Loucy (cell line): ENCODE measurements around the gene SLC27A4.

Experiments
- H2AFZ ChIP-seq: fragments of 200-600 bp; sonication (generic); 2 replicates; pipeline ENCODE4 v1.6.0; 2016; ENCODE audit warnings: antibody characterized with exemption, mild to moderate bottlenecking, low read length, moderate library complexity
- H3F3A ChIP-seq: fragments of 200-600 bp; 2 replicates; pipeline ENCODE4 v1.6.0; 2016; ENCODE audit warnings: antibody characterized with exemption, low read depth, mild to moderate bottlenecking
- H3K27me3 ChIP-seq: fragments of 200-600 bp; sonication (generic); 2 replicates; pipeline ENCODE4 v1.6.1; 2014; ENCODE audit warnings: low read length, mild to moderate bottlenecking; ENCODE audit not compliant: insufficient read depth, poor library complexity, severe bottlenecking
- H3K36me3 ChIP-seq: fragments of 200-600 bp; sonication (generic); 2 replicates; pipeline ENCODE4 v1.6.1; 2016; ENCODE audit warnings: low read length; ENCODE audit not compliant: insufficient read depth
- H3K4me1 ChIP-seq: fragments of 200-600 bp; sonication (generic); 2 replicates; pipeline ENCODE4 v1.5.1; 2014; ENCODE audit warnings: low read length, mild to moderate bottlenecking; ENCODE audit not compliant: insufficient read depth, poor library complexity, severe bottlenecking
- H3K4me2 ChIP-seq: fragments of 200-600 bp; sonication (generic); 2 replicates; pipeline ENCODE4 v1.6.0; 2014; ENCODE audit warnings: antibody characterized with exemption, low read length, low read depth, mild to moderate bottlenecking; ENCODE audit not compliant: poor library complexity, severe bottlenecking
- H3K4me3 ChIP-seq: fragments of 200-600 bp; sonication (generic); 2 replicates; pipeline ENCODE4 v1.5.1; 2014; ENCODE audit warnings: low read length, mild to moderate bottlenecking, mixed read lengths; ENCODE audit not compliant: poor library complexity, severe bottlenecking
- H3K79me2 ChIP-seq: fragments of 200-600 bp; sonication (generic); 2 replicates; pipeline ENCODE4 v1.6.1; 2014; ENCODE audit warnings: low read length; ENCODE audit not compliant: insufficient read depth
- H3K9ac ChIP-seq: fragments of 200-600 bp; sonication (generic); 2 replicates; pipeline ENCODE4 v1.6.0; 2014; ENCODE audit warnings: mild to moderate bottlenecking, low read depth, low read length, moderate library complexity; ENCODE audit not compliant: poor library complexity, severe bottlenecking
- H3K9me2 ChIP-seq: fragments of 200-600 bp; sonication (generic); replicated peaks from 2 replicates; pipeline ENCODE4 v1.6.1; 2016; ENCODE audit warnings: low read depth, low read length, mixed read lengths
- H3K9me3 ChIP-seq: fragments of 200-600 bp; sonication (generic); 2 replicates; pipeline ENCODE4 v1.6.1; 2014; ENCODE audit warnings: mild to moderate bottlenecking, antibody characterized with exemption, low read length, low read depth; ENCODE audit not compliant: insufficient read depth
- H4K20me1 ChIP-seq: fragments of 200-600 bp; sonication (generic); 2 replicates; pipeline ENCODE4 v1.6.0; 2014; ENCODE audit warnings: antibody characterized with exemption, low read length, mild to moderate bottlenecking; ENCODE audit not compliant: insufficient read depth, poor library complexity, severe bottlenecking
- EZH2phosphoT487 ChIP-seq: fragments of 200-600 bp; IDR thresholded peaks from 2 replicates; pipeline ENCODE4 v1.6.1; 2018; ENCODE audit warnings: antibody characterized with exemption, mild to moderate bottlenecking, moderate library complexity, borderline replicate concordance
- TF ChIP-seq, protein P1 (sequence below): fragments of 200-600 bp; sonication (generic); conservative IDR thresholded peaks from 2 replicates; pipeline ENCODE4 v1.5.1; 2014; ENCODE audit warnings: mild to moderate bottlenecking, antibody characterized with exemption, low read length

Gene SLC27A4

DNA sequence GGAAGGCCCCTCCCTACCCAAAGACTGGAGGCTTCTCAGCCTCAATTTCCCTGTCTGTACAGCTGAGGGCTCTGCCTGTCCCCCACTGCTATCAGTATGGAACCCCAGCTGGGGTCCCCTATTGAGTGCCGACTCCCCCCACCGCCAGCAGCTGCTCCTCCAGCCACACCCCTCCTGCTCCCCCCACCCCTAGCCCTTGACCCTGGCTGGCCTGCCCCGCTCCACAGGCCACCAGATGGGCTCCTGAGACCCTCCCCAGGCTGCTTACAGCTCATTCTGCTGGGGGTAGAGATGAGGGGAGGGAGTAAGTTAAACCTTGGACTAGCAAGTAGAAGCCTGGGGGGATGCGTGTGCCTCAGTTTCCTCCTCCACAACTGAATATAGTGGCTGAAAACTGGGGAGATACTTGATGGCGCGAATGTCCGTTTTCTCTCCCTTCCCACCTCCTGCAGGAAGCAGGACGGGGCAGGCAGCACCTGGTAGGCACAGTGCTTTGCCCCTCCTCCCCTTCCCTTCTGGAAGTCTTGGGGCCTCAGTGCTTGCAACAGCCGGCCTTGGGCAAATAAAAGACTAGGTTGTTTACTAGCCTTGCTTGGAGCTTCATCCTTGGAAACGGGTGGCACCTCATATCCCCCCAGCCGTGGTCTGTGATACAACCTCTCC, 50.0 kb downstream of the SLC27A4 start:
- H3K79me2 ChIP-seq = no peaks in the 10 kb centered on the region
- no peaks in the 10 kb centered on the region for H3F3A ChIP-seq
- no peaks in the 10 kb centered on the region for H3K9me2 ChIP-seq
- no peaks in the 10 kb centered on the region for H3K27me3 ChIP-seq
- peaks cover 48% of the 10 kb centered on the region; the same call in 1 of the 2 replicates for H3K36me3 ChIP-seq
- H2AFZ ChIP-seq = no peak overlapping the region
- no peak overlapping the region for H3K4me2 ChIP-seq
- no peaks in the 10 kb centered on the region for H4K20me1 ChIP-seq
- no peak overlapping the region for H3K9ac ChIP-seq
- H3K9me3 ChIP-seq = no peaks in the 10 kb centered on the region
- H3K4me3 ChIP-seq = no peak overlapping the region
- TF ChIP-seq EZH2phosphoT487 = no peak
- TF ChIP-seq, protein P1, sequence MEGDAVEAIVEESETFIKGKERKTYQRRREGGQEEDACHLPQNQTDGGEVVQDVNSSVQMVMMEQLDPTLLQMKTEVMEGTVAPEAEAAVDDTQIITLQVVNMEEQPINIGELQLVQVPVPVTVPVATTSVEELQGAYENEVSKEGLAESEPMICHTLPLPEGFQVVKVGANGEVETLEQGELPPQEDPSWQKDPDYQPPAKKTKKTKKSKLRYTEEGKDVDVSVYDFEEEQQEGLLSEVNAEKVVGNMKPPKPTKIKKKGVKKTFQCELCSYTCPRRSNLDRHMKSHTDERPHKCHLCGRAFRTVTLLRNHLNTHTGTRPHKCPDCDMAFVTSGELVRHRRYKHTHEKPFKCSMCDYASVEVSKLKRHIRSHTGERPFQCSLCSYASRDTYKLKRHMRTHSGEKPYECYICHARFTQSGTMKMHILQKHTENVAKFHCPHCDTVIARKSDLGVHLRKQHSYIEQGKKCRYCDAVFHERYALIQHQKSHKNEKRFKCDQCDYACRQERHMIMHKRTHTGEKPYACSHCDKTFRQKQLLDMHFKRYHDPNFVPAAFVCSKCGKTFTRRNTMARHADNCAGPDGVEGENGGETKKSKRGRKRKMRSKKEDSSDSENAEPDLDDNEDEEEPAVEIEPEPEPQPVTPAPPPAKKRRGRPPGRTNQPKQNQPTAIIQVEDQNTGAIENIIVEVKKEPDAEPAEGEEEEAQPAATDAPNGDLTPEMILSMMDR = no peak
- no peaks in the 10 kb centered on the region for H3K4me1 ChIP-seq

DNA sequence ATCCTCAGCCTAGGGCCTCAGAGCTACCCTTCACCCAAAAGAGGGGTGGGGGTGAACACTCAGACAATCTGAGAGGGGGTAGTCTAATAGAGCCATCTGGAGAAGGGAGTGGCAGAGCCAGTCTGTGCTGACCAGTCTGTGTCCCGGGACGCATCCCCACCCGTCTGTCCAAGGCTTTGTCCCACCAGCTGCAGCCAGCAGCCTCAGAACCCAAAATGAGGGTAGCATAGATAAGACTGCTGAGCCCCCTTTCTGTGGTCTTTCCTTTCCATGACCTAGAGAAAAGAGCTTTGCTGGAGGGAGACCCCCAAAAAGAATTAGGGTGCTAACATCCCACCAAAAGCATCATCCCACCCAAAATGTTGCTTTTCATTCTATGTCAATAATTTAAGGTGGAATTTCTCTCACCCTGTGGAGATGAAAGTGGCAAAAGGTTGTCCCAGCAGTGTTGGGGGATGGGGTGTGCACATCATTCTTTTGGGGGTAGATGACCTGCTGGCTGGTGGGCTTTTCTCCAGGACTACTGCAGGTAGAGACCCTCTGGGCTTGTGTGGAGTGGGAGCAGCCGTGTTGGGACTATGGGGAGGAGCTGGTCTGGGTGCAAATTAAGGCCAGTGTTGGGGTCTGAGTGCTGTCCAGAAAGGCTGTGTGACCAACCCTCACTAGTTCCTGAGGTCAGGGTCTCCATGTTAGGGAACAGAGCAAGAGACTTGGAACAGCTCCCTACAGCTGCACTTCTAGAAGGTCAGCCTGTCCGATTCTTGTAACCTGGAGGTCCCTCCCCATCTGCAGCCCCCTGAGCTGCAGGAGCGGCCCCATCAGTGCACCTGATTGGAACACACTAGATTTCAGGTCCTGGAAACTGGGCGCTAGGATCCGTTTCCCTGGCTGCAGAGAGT, 50.7 kb downstream of the SLC27A4 start:
- H3F3A ChIP-seq = no peaks in the 10 kb centered on the region
- H3K9me3 ChIP-seq = no peaks in the 10 kb centered on the region
- H4K20me1 ChIP-seq = no peaks in the 10 kb centered on the region

DNA sequence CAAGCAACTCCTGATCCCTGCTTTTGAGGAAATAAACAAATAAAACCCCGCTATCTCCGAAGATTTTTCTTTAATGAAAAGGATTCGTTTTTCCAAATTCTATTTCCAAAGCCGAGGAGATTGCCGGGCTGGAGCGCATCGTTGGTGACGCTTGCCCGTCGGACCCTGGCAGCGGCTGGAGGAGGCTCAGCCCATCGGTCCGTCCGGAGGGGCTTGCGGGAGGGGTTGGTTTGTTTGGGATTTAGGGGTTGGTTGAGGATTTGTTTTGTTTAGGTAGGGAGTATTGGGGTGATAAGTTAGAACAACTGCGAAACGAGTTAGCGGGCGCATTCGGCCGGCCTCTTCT, 51.6 kb downstream of the SLC27A4 start:
- Histone ChIP-seq H3K9me3 (no peaks in the 10 kb centered on the region), H4K20me1 (no peaks in the 10 kb centered on the region), H2AFZ (no peak overlapping the region), H3K4me1 (no peaks in the 10 kb centered on the region), H3K36me3 (peaks cover 35% of the 10 kb centered on the region; the same call in 1 of the 2 replicates), H3K4me3 (no peak overlapping the region), H3K9me2 (no peaks in the 10 kb centered on the region), H3K27me3 (no peaks in the 10 kb centered on the region), H3F3A (no peaks in the 10 kb centered on the region), H3K4me2 (no peak overlapping the region), H3K79me2 (no peaks in the 10 kb centered on the region), H3K9ac (no peak overlapping the region)
- no peak for TF ChIP-seq EZH2phosphoT487
- TF ChIP-seq, protein P1 = no peak

More for the DNA sequence above, 50.7 kb downstream of the SLC27A4 start:
- H3K4me3 ChIP-seq = no peak overlapping the region
- no peaks in the 10 kb centered on the region for H3K79me2 ChIP-seq
- no peak overlapping the region for H3K9ac ChIP-seq
- no peak overlapping the region for H2AFZ ChIP-seq
- no peaks in the 10 kb centered on the region for H3K27me3 ChIP-seq
- TF ChIP-seq EZH2phosphoT487 = no peak
- TF ChIP-seq, protein P1 = no peak
- peaks cover 43% of the 10 kb centered on the region; the same call in 1 of the 2 replicates for H3K36me3 ChIP-seq
- no peaks in the 10 kb centered on the region for H3K4me1 ChIP-seq
- no peaks in the 10 kb centered on the region for H3K9me2 ChIP-seq
- H3K4me2 ChIP-seq = no peak overlapping the region
